Measurements from ENCODE around the gene KRT1.

The KRT1 gene

GRCh38 chr12:52701281-52701680 lies 21.1 kb upstream of the KRT1 start:
- Histone ChIP-seq H3K36me3 (ENCODE audit: control insufficient read depth in 1 of 2, insufficient read depth in 2 of 2, low read length in 2 of 2) (no peaks in the 10 kb centered on the region), H3K4me3 (ENCODE audit: low read depth in 1 of 2, low read length in 2 of 2) (no peak overlapping the region), H3K27ac (ENCODE audit: low read depth, low read length) (no peak overlapping the region), H3K4me1 (ENCODE audit: control insufficient read depth in 1 of 2, insufficient read depth in 2 of 2, low read length in 2 of 2) (peaks cover 5 to 10% of the 10 kb centered on the region in 2 donors), H3K9ac (ENCODE audit: low read depth in 1 of 2, low read length in 2 of 2) (no peak overlapping the region), H3K9me3 (ENCODE audit: control insufficient read depth in 1 of 2, low read length in 2 of 2) (no peaks in the 10 kb centered on the region), H3K27me3 (ENCODE audit: control insufficient read depth in 1 of 2, insufficient read depth in 2 of 2, low read length in 2 of 2) (no peaks in the 10 kb centered on the region)

DNA sequence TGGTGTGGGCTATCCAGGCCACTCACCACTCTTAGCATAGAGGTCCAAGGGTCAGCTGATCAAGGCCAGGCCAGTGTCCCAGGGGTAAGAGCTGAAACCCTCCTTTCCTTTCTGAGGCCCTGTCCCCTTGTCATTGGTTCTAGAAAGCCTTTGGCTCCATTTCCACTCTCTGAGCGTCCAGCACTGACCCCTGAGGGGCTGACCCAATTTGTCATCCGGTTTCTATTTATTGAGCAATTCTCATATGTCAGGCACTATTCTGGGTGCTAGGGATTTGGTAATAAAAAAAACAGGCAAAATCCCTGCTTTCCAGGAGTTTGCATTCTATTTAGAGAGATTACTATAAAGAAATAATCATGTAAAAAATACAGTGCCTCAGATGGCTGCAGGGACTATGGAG lies 19.8 kb upstream of the KRT1 start:
- Histone ChIP-seq H3K4me1 (ENCODE audit: control insufficient read depth in 1 of 2, insufficient read depth in 2 of 2, low read length in 2 of 2) (peaks cover 5 to 10% of the 10 kb centered on the region in 2 donors), H3K4me3 (ENCODE audit: low read depth in 1 of 2, low read length in 2 of 2) (no peak overlapping the region), H3K27ac (ENCODE audit: low read depth, low read length) (no peak overlapping the region), H3K9me3 (ENCODE audit: control insufficient read depth in 1 of 2, low read length in 2 of 2) (no peaks in the 10 kb centered on the region), H3K27me3 (ENCODE audit: control insufficient read depth in 1 of 2, insufficient read depth in 2 of 2, low read length in 2 of 2) (no peaks in the 10 kb centered on the region), H3K36me3 (ENCODE audit: control insufficient read depth in 1 of 2, insufficient read depth in 2 of 2, low read length in 2 of 2) (no peaks in the 10 kb centered on the region), H3K9ac (ENCODE audit: low read depth in 1 of 2, low read length in 2 of 2) (no peak overlapping the region)

GRCh38 chr12:52699373-52699772 lies 19.2 kb upstream of the KRT1 start:
- Histone ChIP-seq H3K9me3 (ENCODE audit: control insufficient read depth in 1 of 2, low read length in 2 of 2) (no peaks in the 10 kb centered on the region), H3K36me3 (ENCODE audit: control insufficient read depth in 1 of 2, insufficient read depth in 2 of 2, low read length in 2 of 2) (no peaks in the 10 kb centered on the region), H3K4me1 (ENCODE audit: control insufficient read depth in 1 of 2, insufficient read depth in 2 of 2, low read length in 2 of 2) (peaks cover 5 to 10% of the 10 kb centered on the region in 2 donors), H3K27me3 (ENCODE audit: control insufficient read depth in 1 of 2, insufficient read depth in 2 of 2, low read length in 2 of 2) (no peaks in the 10 kb centered on the region), H3K4me3 (ENCODE audit: low read depth in 1 of 2, low read length in 2 of 2) (no peak overlapping the region), H3K27ac (ENCODE audit: low read depth, low read length) (no peak overlapping the region), H3K9ac (ENCODE audit: low read depth in 1 of 2, low read length in 2 of 2) (no peak overlapping the region)

DNA sequence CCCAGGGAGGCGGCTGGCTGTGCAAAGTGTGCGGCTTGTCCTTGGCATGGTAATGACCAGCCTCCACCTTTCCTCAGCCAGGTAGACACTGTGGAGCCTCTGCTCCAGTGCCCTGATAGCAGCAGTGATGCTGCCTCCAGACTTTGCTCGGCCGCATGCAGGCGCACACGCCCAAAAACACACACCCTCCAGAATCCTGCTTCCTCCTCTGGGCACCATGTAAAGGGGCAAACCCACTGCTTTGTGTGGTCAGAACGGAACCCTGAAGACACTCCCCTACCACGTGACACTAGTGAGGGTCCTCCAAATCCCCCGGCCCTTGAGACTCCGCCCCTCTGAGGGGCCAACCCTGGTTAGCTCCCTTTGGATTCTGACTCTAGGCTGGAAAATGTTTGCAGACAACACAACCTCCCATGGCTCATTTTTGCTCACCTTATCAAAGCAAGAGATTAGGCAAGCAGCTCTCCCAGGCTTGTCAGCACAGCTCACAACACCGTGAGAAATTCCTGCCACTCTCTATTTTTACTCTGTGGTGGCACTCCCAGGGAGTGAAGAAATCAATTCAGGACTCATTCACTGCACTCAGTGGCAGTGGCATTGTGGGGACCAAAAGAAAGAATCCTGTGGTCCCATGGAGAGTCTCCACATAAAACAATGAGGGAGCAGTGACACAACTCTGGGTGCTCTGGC lies 18.6 kb upstream of the KRT1 start:
- Histone ChIP-seq H3K36me3 (ENCODE audit: control insufficient read depth in 1 of 2, insufficient read depth in 2 of 2, low read length in 2 of 2) (no peaks in the 10 kb centered on the region), H3K9ac (ENCODE audit: low read depth in 1 of 2, low read length in 2 of 2) (no peak overlapping the region), H3K27ac (ENCODE audit: low read depth, low read length) (no peak overlapping the region), H3K27me3 (ENCODE audit: control insufficient read depth in 1 of 2, insufficient read depth in 2 of 2, low read length in 2 of 2) (no peaks in the 10 kb centered on the region), H3K4me3 (ENCODE audit: low read depth in 1 of 2, low read length in 2 of 2) (no peak overlapping the region), H3K4me1 (ENCODE audit: control insufficient read depth in 1 of 2, insufficient read depth in 2 of 2, low read length in 2 of 2) (peaks cover 5 to 10% of the 10 kb centered on the region in 2 donors), H3K9me3 (ENCODE audit: control insufficient read depth in 1 of 2, low read length in 2 of 2) (no peaks in the 10 kb centered on the region)

- Histone ChIP-seq H3K36me3 (ENCODE audit: control insufficient read depth in 1 of 2, insufficient read depth in 2 of 2, low read length in 2 of 2) (no peaks in the 10 kb centered on the region), H3K4me3 (ENCODE audit: low read depth in 1 of 2, low read length in 2 of 2) (no peak overlapping the region), H3K9ac (ENCODE audit: low read depth in 1 of 2, low read length in 2 of 2) (no peak overlapping the region), H3K9me3 (ENCODE audit: control insufficient read depth in 1 of 2, low read length in 2 of 2) (no peaks in the 10 kb centered on the region), H3K27ac (ENCODE audit: low read depth, low read length) (no peak overlapping the region), H3K27me3 (ENCODE audit: control insufficient read depth in 1 of 2, insufficient read depth in 2 of 2, low read length in 2 of 2) (peaks cover 0 to 9% of the 10 kb centered on the region in 2 donors), H3K4me1 (ENCODE audit: control insufficient read depth in 1 of 2, insufficient read depth in 2 of 2, low read length in 2 of 2) (peaks cover 5 to 10% of the 10 kb centered on the region in 2 donors)
These were observed 16.9 kb upstream of the KRT1 start for GRCh38 chr12:52697058-52697582.

- no peaks in the 10 kb centered on the region for H3K9me3 ChIP-seq (ENCODE audit: control insufficient read depth in 1 of 2, low read length in 2 of 2)
- H3K4me3 ChIP-seq (ENCODE audit: low read depth in 1 of 2, low read length in 2 of 2) = no peak overlapping the region
- H3K27me3 ChIP-seq (ENCODE audit: control insufficient read depth in 1 of 2, insufficient read depth in 2 of 2, low read length in 2 of 2) = peaks cover 5 to 9% of the 10 kb centered on the region in 2 donors
- H3K36me3 ChIP-seq (ENCODE audit: control insufficient read depth in 1 of 2, insufficient read depth in 2 of 2, low read length in 2 of 2) = no peaks in the 10 kb centered on the region
- H3K27ac ChIP-seq (ENCODE audit: low read depth, low read length) = no peak overlapping the region
- H3K9ac ChIP-seq (ENCODE audit: low read depth in 1 of 2, low read length in 2 of 2) = no peak overlapping the region
- peaks cover 5 to 10% of the 10 kb centered on the region in 2 donors for H3K4me1 ChIP-seq (ENCODE audit: control insufficient read depth in 1 of 2, insufficient read depth in 2 of 2, low read length in 2 of 2)
These were observed 16.4 kb upstream of the KRT1 start for GRCh38 chr12:52696588-52696987.

GRCh38 chr12:52695039-52695438 lies 14.8 kb upstream of the KRT1 start:
- no peaks in the 10 kb centered on the region for H3K9me3 ChIP-seq (ENCODE audit: control insufficient read depth in 1 of 2, low read length in 2 of 2)
- H3K27ac ChIP-seq (ENCODE audit: low read depth, low read length) = no peak overlapping the region
- no peak overlapping the region for H3K4me3 ChIP-seq (ENCODE audit: low read depth in 1 of 2, low read length in 2 of 2)
- no peak overlapping the region for H3K9ac ChIP-seq (ENCODE audit: low read depth in 1 of 2, low read length in 2 of 2)
- peaks cover 9 to 17% of the 10 kb centered on the region in 2 donors for H3K4me1 ChIP-seq (ENCODE audit: control insufficient read depth in 1 of 2, insufficient read depth in 2 of 2, low read length in 2 of 2)
- H3K36me3 ChIP-seq (ENCODE audit: control insufficient read depth in 1 of 2, insufficient read depth in 2 of 2, low read length in 2 of 2) = no peaks in the 10 kb centered on the region
- H3K27me3 ChIP-seq (ENCODE audit: control insufficient read depth in 1 of 2, insufficient read depth in 2 of 2, low read length in 2 of 2) = peaks cover 9 to 17% of the 10 kb centered on the region in 2 donors

- peaks cover 9 to 19% of the 10 kb centered on the region in 2 donors for H3K27me3 ChIP-seq (ENCODE audit: control insufficient read depth in 1 of 2, insufficient read depth in 2 of 2, low read length in 2 of 2)
- H3K27ac ChIP-seq (ENCODE audit: low read depth, low read length) = no peak overlapping the region
- H3K36me3 ChIP-seq (ENCODE audit: control insufficient read depth in 1 of 2, insufficient read depth in 2 of 2, low read length in 2 of 2) = no peaks in the 10 kb centered on the region
- no peak overlapping the region for H3K9ac ChIP-seq (ENCODE audit: low read depth in 1 of 2, low read length in 2 of 2)
- no peak overlapping the region for H3K4me3 ChIP-seq (ENCODE audit: low read depth in 1 of 2, low read length in 2 of 2)
- peaks cover 9 to 17% of the 10 kb centered on the region in 2 donors for H3K4me1 ChIP-seq (ENCODE audit: control insufficient read depth in 1 of 2, insufficient read depth in 2 of 2, low read length in 2 of 2)
- H3K9me3 ChIP-seq (ENCODE audit: control insufficient read depth in 1 of 2, low read length in 2 of 2) = no peaks in the 10 kb centered on the region
These were observed 13.9 kb upstream of the KRT1 start for GRCh38 chr12:52694151-52694550.

GRCh38 chr12:52693261-52693660 lies 13.1 kb upstream of the KRT1 start:
- H3K27me3 ChIP-seq (ENCODE audit: control insufficient read depth in 1 of 2, insufficient read depth in 2 of 2, low read length in 2 of 2) = peaks cover 9 to 19% of the 10 kb centered on the region in 2 donors
- H3K27ac ChIP-seq (ENCODE audit: low read depth, low read length) = no peak overlapping the region
- H3K9ac ChIP-seq (ENCODE audit: low read depth in 1 of 2, low read length in 2 of 2) = no peak overlapping the region
- peaks cover 4 to 10% of the 10 kb centered on the region in 2 donors for H3K4me1 ChIP-seq (ENCODE audit: control insufficient read depth in 1 of 2, insufficient read depth in 2 of 2, low read length in 2 of 2)
- no peaks in the 10 kb centered on the region for H3K9me3 ChIP-seq (ENCODE audit: control insufficient read depth in 1 of 2, low read length in 2 of 2)
- no peak overlapping the region for H3K4me3 ChIP-seq (ENCODE audit: low read depth in 1 of 2, low read length in 2 of 2)
- no peaks in the 10 kb centered on the region for H3K36me3 ChIP-seq (ENCODE audit: control insufficient read depth in 1 of 2, insufficient read depth in 2 of 2, low read length in 2 of 2)

DNA sequence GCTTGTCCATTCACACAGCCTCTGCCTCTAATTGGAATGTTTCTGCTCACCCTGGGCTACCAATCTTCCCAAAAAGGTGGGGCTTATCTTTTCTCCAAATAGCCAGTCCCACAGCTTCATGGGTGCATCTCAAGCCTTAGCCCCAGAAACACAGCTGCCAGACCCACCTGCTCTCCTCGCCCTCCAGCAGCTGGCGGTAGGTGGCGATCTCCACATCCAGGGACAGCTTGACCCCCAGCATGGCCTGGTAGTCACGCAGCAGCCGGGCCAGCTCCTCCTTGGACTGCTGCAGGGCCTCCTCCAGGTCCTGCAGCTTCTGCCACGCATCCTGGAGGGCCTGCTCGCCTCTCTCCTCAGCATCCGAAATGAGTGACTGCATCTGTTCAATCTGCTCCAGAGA lies 12.0 kb upstream of the KRT1 start:
- no peaks in the 10 kb centered on the region for H3K36me3 ChIP-seq (ENCODE audit: control insufficient read depth in 1 of 2, insufficient read depth in 2 of 2, low read length in 2 of 2)
- no peak overlapping the region for H3K4me3 ChIP-seq (ENCODE audit: low read depth in 1 of 2, low read length in 2 of 2)
- H3K27ac ChIP-seq (ENCODE audit: low read depth, low read length) = no peak overlapping the region
- H3K9ac ChIP-seq (ENCODE audit: low read depth in 1 of 2, low read length in 2 of 2) = no peak overlapping the region
- H3K4me1 ChIP-seq (ENCODE audit: control insufficient read depth in 1 of 2, insufficient read depth in 2 of 2, low read length in 2 of 2) = peaks cover 10 to 17% of the 10 kb centered on the region in 2 donors
- H3K9me3 ChIP-seq (ENCODE audit: control insufficient read depth in 1 of 2, low read length in 2 of 2) = no peaks in the 10 kb centered on the region
- peaks cover 9 to 19% of the 10 kb centered on the region in 2 donors for H3K27me3 ChIP-seq (ENCODE audit: control insufficient read depth in 1 of 2, insufficient read depth in 2 of 2, low read length in 2 of 2)
